Adrenal gland (tissue), 12 donors: ENCODE results near the gene ADISSP. TPM values are rescaled to one million over a fixed set of nuclear protein-coding genes. Genes with fewer than 3 reads are reported as not detected.

ENCODE experiments used
- DNase-seq, 7 donors: peaks; one replicate each; pipeline ENCODE4 v3.0.0-alpha.2; 2019 to 2020
- H3K27ac ChIP-seq, 5 donors: fragments of 200-600 bp; sonication (generic) in 4 of 5; 1 replicate in 3 of 5; 2 replicates in 2 of 5; pipeline versions ENCODE4 v1.5.1 to v1.8.0; 2016 to 2020; ENCODE audit warnings: mild to moderate bottlenecking in 1 of 5
- H3K27me3 ChIP-seq: fragments of 200-600 bp; 2 replicates; pipeline ENCODE4 v1.8.0; 2021
- H3K36me3 ChIP-seq, 2 donors: fragments of 200-600 bp; replicated peaks in 1 of 2; 1 replicate in 1 of 2; 2 replicates in 1 of 2; pipeline versions ENCODE4 v1.5.1 to v1.8.0; 2018 to 2022
- H3K4me1 ChIP-seq, 2 donors: fragments of 200-600 bp; replicated peaks in 1 of 2; 1 replicate in 1 of 2; 2 replicates in 1 of 2; pipeline versions ENCODE4 v1.5.1 to v1.8.0; 2018 to 2021
- H3K4me3 ChIP-seq, 4 donors: fragments of 200-600 bp; sonication (generic) in 3 of 4; one replicate each; pipeline ENCODE4 v1.5.1; 2016 to 2018
- H3K9me3 ChIP-seq, 3 donors: fragments of 200-600 bp; sonication (generic) in 1 of 3; replicated peaks in 1 of 3; 1 replicate in 2 of 3; 2 replicates in 1 of 3; pipeline versions ENCODE4 v1.5.1 to v1.8.0; 2016 to 2021
- CTCF ChIP-seq, 6 experiments: fragments of 450-650 bp in 4 of 6; fragments of 200-600 bp in 2 of 6; sonication (generic) in 1 of 6; IDR thresholded peaks; 1 replicate in 5 of 6; 2 replicates in 1 of 6; pipeline versions ENCODE4 v1.5.1 to v1.8.0; 2016 to 2021; ENCODE audit warnings: antibody characterized with exemption in 6 of 6, mild to moderate bottlenecking in 2 of 6, moderate library complexity in 1 of 6
- POLR2A ChIP-seq, 2 donors: fragments of 450-650 bp; IDR thresholded peaks; one replicate each; pipeline ENCODE4 v1.6.1; 2017; ENCODE audit warnings: antibody characterized with exemption in 2 of 2, mild to moderate bottlenecking in 2 of 2, moderate library complexity in 1 of 2
- WGBS, 4 donors: extraction: QIAGEN DNeasy Blood & Tissue Kit in 2 of 4; methylation state at CpG; one replicate each; pipeline versions ENCODE4 v1.1.5 to v1.1.7; 2013 to 2017; 5-methylcytosine and 5-hydroxymethylcytosine counted together
- intact Hi-C, 2 donors: fragments of 100-400 bp; cut with DNase I; formaldehyde crosslinking; loops; one replicate each; pipeline versions ENCODE4 v1.14.1 to v1.15.0; 2022 to 2023
- polyA plus RNA-seq, 3 donors: library from polyadenylated mRNA; stranded (reverse); fragments of 200-250 nt in 2 of 3; fragments of 350-450 nt in 1 of 3; fragmentation: Illumina TruSeq in 1 of 3; extraction: RNeasy Lipid Tissue Mini Kit (QIAGEN cat#74804) in 1 of 3; gene quantifications; one replicate each; pipeline ENCODE4 v1.2.3, GENCODE V29; 2013 to 2014
- total RNA-seq, 9 donors: library from RNA; depleted of rRNA in 4 of 9; stranded (reverse); fragments of >200 nt in 4 of 9; fragments of 120-200 nt in 1 of 9; fragmentation: NEBNext Ultra II Directional in 1 of 9; extraction: Animal tissue kit (Norgen Biotek cat#: 25700) in 1 of 9; gene quantifications; one replicate each; pipeline versions ENCODE4 v1.1.0 to v1.2.4, GENCODE V29; 2013 to 2023
- donor health status: healthy with polysubstance abuse.
- donor health status: Bipolar disorder and iron deficiency.
- donor health status: DM: yes; HTN: yes; CAD: no.
- donor health status: DM: no; HTN: no; CAD: no.
- donor health status: DM: no; HTN: no; CAD: no.
- donor health status: DM: yes; HTN: yes; CAD: no.

The ADISSP gene
- total and polyA plus RNA-seq, 12 donors: 4.4 to 42.1 (median 24.5) TPM

- peak; percentile 86 to 95 (median 92) for DNase-seq
Measured at GRCh38 chr20:3781153-3781910, 13.8 kb upstream of the ADISSP start, which contains the start of gene SPEF1. SPEF1 (minus strand) TSS chr20:3781448; CDS start chr20:3781287, 161 bp downstream.

GRCh38 chr20:3778976-3779375 lies 11.4 kb upstream of the ADISSP start:
- Histone ChIP-seq H3K4me1 (peaks cover 9 to 26% of the 10 kb centered on the region in 2 donors), H3K27me3 (no peaks in the 10 kb centered on the region), H3K4me3 (no peak overlapping the region), H3K27ac (no peak overlapping the region), H3K36me3 (no peaks in the 10 kb centered on the region), H3K9me3 (no peaks in the 10 kb centered on the region)
- no peak for TF ChIP-seq CTCF (IDR thresholded peaks at IDR 0.05)
- TF ChIP-seq POLR2A (IDR thresholded peaks at IDR 0.05): no peak
- WGBS, 4 donors: 29 to 56% (median 36%) methylated on average over 14 to 18 of the region's 18 CpGs
- intact Hi-C loops: no loop called here
- peak in 1 of 7 donors; percentile 26 for DNase-seq

More at GRCh38 chr20:3781153-3781910, 13.8 kb upstream of the ADISSP start, which contains the start of gene SPEF1:
- WGBS, 4 donors: 14 to 23% (median 15%) methylated on average over 13 to 28 of the region's 28 CpGs
- intact Hi-C loops: loop anchor here in 1 of 2 donors (5.0 kb wide), 1 partner anchor 46 kb away; no protein-coding TSS in a partner anchor
- Histone ChIP-seq H3K27ac (peak within 1 kb of the TSS in 2 of 5 donors; percentile 18 to 42), H3K36me3 (no peaks in the 10 kb centered on the region), H3K4me3 (peak within 1 kb of the TSS in 1 of 4 donors; percentile 54), H3K4me1 (peaks cover 27 to 46% of the 10 kb centered on the region in 2 donors), H3K27me3 (no peaks in the 10 kb centered on the region), H3K9me3 (no peaks in the 10 kb centered on the region)
- TF ChIP-seq CTCF (IDR thresholded peaks at IDR 0.05) (peak; percentile 19 to 65 (median 58)), POLR2A (IDR thresholded peaks at IDR 0.05) (no peak)

- no peaks in the 10 kb centered on the region for H3K9me3 ChIP-seq
- 1 to 6% (median 5%) methylated on average over 20 to 70 of the region's 70 CpGs for WGBS, 4 donors
- peak in 5 of 7 donors; percentile 53 to 69 (median 64) for DNase-seq
- intact Hi-C loops: no loop called here
- H3K4me3 ChIP-seq: peak overlapping the region in 2 of 4 donors; percentile 36 to 64
- H3K36me3 ChIP-seq: no peaks in the 10 kb centered on the region
- TF ChIP-seq CTCF (IDR thresholded peaks at IDR 0.05) (no peak), POLR2A (IDR thresholded peaks at IDR 0.05) (no peak)
- H3K27me3 ChIP-seq: no peaks in the 10 kb centered on the region
- peaks cover 9 to 23% of the 10 kb centered on the region in 2 donors for H3K4me1 ChIP-seq
- H3K27ac ChIP-seq: no peak overlapping the region
Measured at GRCh38 chr20:3777716-3778629, 10.4 kb upstream of the ADISSP start.

GRCh38 chr20:3777381-3777715 lies 9.8 kb upstream of the ADISSP start:
- intact Hi-C loops: no loop called here
- 7 to 21% (median 12%) methylated on average over 6 to 16 of the region's 16 CpGs for WGBS, 4 donors
- Histone ChIP-seq H3K27me3 (no peaks in the 10 kb centered on the region), H3K36me3 (no peaks in the 10 kb centered on the region), H3K9me3 (no peaks in the 10 kb centered on the region), H3K27ac (no peak overlapping the region), H3K4me3 (peak overlapping the region in 2 of 4 donors; percentile 36 to 64), H3K4me1 (peaks cover 9 to 23% of the 10 kb centered on the region in 2 donors)
- TF ChIP-seq POLR2A (IDR thresholded peaks at IDR 0.05) (no peak), CTCF (IDR thresholded peaks at IDR 0.05) (no peak)
- DNase-seq: no peak
